PC-9 (cell line): ENCODE measurements around the gene SLX4IP.

Experiments
- CTCF ChIP-seq: fragments of 200-600 bp; sonication (generic); conservative IDR thresholded peaks from 2 replicates; pipeline ENCODE4 v1.6.1; 2017; ENCODE audit warnings: mixed run types, antibody characterized with exemption, mild to moderate bottlenecking, moderate library complexity
- EZH2 ChIP-seq: fragments of 200-600 bp; sonication (generic); IDR thresholded peaks from 2 replicates; pipeline ENCODE4 v1.8.0; 2017; ENCODE audit warnings: antibody characterized with exemption, low read depth

DNA sequence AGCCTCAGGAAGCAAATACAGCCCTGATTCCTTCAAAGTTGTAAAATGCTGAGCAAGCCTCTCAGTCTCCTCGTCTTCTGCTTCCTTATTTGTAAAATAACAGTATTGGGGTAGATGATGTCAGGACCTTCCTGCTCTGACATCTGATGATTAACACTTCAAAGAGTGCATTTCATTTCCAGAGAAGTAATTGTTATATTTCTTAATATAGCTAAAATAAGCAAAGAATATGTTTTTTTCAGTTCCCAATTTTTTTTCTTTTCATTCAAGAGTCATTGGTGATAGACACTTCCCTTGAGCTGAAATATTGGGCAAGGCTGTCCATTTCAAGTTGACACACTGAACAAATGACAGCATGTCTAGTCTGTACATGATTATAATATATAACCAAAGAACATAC, 53.4 kb downstream of the SLX4IP start:
- TF ChIP-seq CTCF (no peak), EZH2 (no peak)
